Measurements from ENCODE around the gene ATG16L2. TPM values are rescaled to one million over a fixed set of nuclear protein-coding genes. Genes with fewer than 3 reads are reported as not detected.

Gene ATG16L2
- total RNA-seq, 1 donor from 2014 or later, result 14.4 TPM

DNA sequence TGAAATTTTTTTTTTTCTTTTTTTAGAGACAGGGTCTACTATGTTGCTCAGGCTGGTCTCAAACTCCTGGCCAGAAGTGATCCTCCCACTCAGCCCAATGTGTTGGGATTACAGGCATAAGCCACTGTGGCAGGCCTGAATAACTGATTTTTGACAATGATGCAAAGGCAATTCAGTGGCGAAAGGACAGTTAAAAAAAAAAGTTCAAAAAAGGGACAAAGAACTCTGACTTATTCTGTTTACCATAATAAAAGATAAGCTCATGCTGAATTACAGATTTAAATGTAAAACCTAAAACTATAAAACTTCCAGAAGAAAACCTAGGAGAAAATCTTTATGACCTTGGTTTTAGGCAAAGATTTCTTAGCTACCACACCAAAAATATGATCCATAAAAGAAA, 48.9 kb downstream of the ATG16L2 start:
- Histone ChIP-seq H3K9me3 (replicated peaks) (no peaks in the 10 kb centered on the region), H3K4me3 (no peak overlapping the region), H3K27me3 (ENCODE audit: low read depth) (no peaks in the 10 kb centered on the region), H3K4me1 (peaks cover 56% of the 10 kb centered on the region), H3K27ac (replicated peaks) (peak overlapping the region; percentile 78), H3K36me3 (peaks cover 8% of the 10 kb centered on the region)
- DNase-seq, result no peak
- TF ChIP-seq, protein P1, sequence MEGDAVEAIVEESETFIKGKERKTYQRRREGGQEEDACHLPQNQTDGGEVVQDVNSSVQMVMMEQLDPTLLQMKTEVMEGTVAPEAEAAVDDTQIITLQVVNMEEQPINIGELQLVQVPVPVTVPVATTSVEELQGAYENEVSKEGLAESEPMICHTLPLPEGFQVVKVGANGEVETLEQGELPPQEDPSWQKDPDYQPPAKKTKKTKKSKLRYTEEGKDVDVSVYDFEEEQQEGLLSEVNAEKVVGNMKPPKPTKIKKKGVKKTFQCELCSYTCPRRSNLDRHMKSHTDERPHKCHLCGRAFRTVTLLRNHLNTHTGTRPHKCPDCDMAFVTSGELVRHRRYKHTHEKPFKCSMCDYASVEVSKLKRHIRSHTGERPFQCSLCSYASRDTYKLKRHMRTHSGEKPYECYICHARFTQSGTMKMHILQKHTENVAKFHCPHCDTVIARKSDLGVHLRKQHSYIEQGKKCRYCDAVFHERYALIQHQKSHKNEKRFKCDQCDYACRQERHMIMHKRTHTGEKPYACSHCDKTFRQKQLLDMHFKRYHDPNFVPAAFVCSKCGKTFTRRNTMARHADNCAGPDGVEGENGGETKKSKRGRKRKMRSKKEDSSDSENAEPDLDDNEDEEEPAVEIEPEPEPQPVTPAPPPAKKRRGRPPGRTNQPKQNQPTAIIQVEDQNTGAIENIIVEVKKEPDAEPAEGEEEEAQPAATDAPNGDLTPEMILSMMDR (IDR thresholded peaks at IDR 0.05; ENCODE audit: borderline replicate concordance), result no peak
- intact Hi-C loops (cut with micrococcal nuclease), result no loop called here

DNA sequence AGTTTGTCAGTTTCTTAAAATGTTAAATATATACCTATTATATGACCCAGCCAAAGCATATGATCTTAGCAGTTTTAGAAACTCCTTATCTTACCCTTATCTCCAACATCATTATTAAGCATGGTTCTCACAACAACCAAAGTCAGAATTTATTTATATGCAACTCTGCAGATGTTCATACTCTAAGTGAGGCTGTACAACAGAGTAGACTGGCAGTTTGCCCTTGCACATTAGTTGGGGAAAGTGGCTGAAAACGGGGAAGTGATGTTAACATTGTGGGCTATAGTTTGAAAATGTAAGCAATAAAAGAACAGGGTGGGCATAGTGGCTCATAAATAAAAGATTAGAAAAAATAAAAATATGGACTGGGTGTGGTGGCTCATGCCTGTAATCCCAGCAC, 49.7 kb downstream of the ATG16L2 start:
- Histone ChIP-seq H3K4me1 (peaks cover 56% of the 10 kb centered on the region), H3K27me3 (ENCODE audit: low read depth) (no peaks in the 10 kb centered on the region), H3K4me3 (no peak overlapping the region), H3K27ac (replicated peaks) (peak overlapping the region; percentile 78), H3K9me3 (replicated peaks) (no peaks in the 10 kb centered on the region), H3K36me3 (peaks cover 8% of the 10 kb centered on the region)
- DNase-seq, result no peak
- TF ChIP-seq, protein P1 (IDR thresholded peaks at IDR 0.05; ENCODE audit: borderline replicate concordance), result no peak
- intact Hi-C loops (cut with micrococcal nuclease), result no loop called here

DNA sequence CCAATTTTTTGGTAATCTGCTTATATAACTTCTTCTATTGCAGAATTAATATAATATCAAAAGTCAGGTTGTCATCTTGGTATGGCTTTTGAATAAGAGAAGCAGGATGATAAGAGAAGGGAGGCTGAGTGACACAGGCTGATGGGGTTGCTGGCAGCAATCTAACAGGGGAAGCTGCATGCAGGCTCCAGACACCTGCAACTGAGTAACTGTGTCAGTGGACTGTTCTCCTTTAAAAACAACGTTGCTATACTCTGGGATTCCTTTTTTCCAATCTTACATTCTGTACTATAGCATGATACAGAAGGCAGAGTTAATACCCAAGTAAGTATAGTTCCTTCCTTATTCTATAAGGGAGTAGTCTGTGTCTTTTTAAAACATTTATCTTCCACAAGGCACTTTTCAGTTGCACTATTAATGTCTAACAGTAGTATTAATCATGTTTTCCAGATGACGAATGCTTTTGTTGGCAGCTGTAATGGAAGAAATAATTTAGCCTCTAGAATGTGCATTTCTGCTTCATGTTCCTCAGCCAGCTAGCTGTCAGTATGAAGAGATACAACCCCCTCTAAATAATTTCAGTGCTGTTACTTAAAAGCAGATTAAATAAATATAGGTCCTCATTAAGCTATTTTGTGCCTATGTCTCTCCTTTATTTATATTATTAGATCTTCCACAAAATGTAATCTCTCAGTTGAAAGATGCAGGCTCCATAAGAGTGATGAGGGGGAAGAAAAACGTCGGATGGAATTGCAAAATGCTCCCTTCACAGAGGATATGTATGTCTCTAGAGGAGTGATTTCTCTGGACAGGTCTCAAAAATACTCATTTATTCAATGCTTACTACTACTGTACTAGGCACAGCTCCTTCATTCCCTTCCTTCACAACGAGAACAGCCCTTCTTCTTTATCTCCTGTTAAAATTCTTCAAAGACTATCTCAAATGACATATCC, 50.8 kb downstream of the ATG16L2 start:
- intact Hi-C loops (cut with micrococcal nuclease), result no loop called here
- no peak overlapping the region for H3K4me3 ChIP-seq
- peak overlapping the region; percentile 78 for H3K27ac ChIP-seq (replicated peaks)
- TF ChIP-seq, protein P1 (IDR thresholded peaks at IDR 0.05; ENCODE audit: borderline replicate concordance), result no peak
- peaks cover 62% of the 10 kb centered on the region for H3K4me1 ChIP-seq
- H3K27me3 ChIP-seq (ENCODE audit: low read depth), result no peaks in the 10 kb centered on the region
- H3K9me3 ChIP-seq (replicated peaks), result no peaks in the 10 kb centered on the region
- DNase-seq, result peak; percentile 23
- peaks cover 8% of the 10 kb centered on the region for H3K36me3 ChIP-seq

DNA sequence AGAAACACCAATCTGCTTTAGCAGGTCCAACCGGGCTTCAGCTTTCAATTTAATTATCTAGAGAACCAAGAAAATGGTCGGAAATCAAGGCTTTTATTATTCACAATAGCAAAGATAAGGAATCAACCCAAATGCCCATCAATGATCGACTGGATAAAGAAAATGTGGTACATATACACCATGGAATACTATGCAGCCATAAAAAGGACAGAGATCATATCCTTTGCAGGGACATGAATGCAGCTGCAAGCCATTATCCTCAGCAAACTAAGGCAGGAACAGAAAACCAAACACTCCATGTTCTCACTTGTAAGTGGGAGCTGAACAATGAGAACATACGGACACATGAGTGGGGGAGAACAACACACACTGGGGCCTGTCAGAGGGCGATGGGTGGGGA, 53.8 kb downstream of the ATG16L2 start:
- peaks cover 66% of the 10 kb centered on the region for H3K4me1 ChIP-seq
- peaks cover 8% of the 10 kb centered on the region for H3K36me3 ChIP-seq
- no peak for DNase-seq
- H3K27ac ChIP-seq (replicated peaks), result no peak overlapping the region
- no peak overlapping the region for H3K4me3 ChIP-seq
- no peaks in the 10 kb centered on the region for H3K27me3 ChIP-seq (ENCODE audit: low read depth)
- intact Hi-C loops (cut with micrococcal nuclease), result no loop called here
- H3K9me3 ChIP-seq (replicated peaks), result no peaks in the 10 kb centered on the region
- TF ChIP-seq, protein P1 (IDR thresholded peaks at IDR 0.05; ENCODE audit: borderline replicate concordance), result no peak

DNA sequence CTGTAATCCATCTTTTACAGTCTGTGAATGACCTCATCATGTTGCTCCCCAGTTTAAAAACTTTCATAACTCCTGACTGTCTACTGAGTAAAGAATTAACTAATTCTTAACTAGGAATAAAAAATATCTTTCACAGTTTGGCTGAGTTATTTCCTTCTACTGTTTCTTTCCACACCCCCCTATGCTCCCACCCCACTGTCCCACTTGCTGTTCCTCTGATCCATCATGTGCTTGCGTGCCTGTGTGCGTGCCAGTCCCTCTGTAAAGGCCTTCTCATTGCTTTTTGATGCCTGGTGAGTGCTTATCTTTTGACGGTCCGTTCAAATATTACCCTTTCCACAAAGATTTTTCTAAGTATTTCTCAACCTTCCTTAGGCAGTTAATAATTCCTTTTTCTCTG, 55.6 kb downstream of the ATG16L2 start:
- peaks cover 8% of the 10 kb centered on the region for H3K36me3 ChIP-seq
- TF ChIP-seq, protein P1 (IDR thresholded peaks at IDR 0.05; ENCODE audit: borderline replicate concordance), result no peak
- no peak for DNase-seq
- H3K9me3 ChIP-seq (replicated peaks), result no peaks in the 10 kb centered on the region
- H3K4me1 ChIP-seq, result peaks cover 48% of the 10 kb centered on the region
- H3K27ac ChIP-seq (replicated peaks), result peak overlapping the region; percentile 41
- H3K27me3 ChIP-seq (ENCODE audit: low read depth), result no peaks in the 10 kb centered on the region
- intact Hi-C loops (cut with micrococcal nuclease), result no loop called here
- H3K4me3 ChIP-seq, result no peak overlapping the region

Measured in left ventricle myocardium inferior (tissue), 1 donor.